Peyer's patch (tissue), 4 donors: Measurements from ENCODE around the gene PCSK2.

Experiments
- POLR2A ChIP-seq, 2 donors: fragments of 450-650 bp; IDR thresholded peaks; one replicate each; pipeline ENCODE4 v1.5.1; 2017; ENCODE audit warnings: antibody characterized with exemption in 2 of 2, mild to moderate bottlenecking in 2 of 2, moderate library complexity in 2 of 2
- TF ChIP-seq, protein P1 (sequence below), 6 experiments: fragments of 450-650 bp in 4 of 6; fragments of 200-600 bp in 2 of 6; sonication (generic) in 1 of 6; IDR thresholded peaks; one replicate each; pipeline ENCODE4 v1.5.1; 2017 to 2019; ENCODE audit warnings: antibody characterized with exemption in 6 of 6, mild to moderate bottlenecking in 3 of 6, moderate library complexity in 1 of 6

DNA sequence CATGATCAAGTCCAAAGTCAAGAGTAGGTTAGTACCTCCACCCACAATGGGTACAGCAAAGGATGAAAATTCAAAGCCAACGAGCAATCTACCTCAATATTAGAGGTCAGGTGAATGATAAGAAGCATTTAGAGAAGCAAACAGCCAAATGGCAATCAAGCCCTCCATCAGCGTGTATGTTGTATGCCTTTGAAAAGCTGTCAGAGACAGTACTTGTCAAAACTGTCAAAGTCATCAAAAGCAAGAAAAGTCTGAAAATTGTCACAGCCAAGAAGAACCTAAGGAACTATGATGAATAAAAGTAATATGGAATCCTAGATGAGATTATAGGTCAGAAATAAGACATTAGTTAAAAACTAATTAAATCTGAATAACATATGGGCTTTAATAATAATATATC lies 99.3 kb downstream of the PCSK2 start:
- TF ChIP-seq, protein P1, sequence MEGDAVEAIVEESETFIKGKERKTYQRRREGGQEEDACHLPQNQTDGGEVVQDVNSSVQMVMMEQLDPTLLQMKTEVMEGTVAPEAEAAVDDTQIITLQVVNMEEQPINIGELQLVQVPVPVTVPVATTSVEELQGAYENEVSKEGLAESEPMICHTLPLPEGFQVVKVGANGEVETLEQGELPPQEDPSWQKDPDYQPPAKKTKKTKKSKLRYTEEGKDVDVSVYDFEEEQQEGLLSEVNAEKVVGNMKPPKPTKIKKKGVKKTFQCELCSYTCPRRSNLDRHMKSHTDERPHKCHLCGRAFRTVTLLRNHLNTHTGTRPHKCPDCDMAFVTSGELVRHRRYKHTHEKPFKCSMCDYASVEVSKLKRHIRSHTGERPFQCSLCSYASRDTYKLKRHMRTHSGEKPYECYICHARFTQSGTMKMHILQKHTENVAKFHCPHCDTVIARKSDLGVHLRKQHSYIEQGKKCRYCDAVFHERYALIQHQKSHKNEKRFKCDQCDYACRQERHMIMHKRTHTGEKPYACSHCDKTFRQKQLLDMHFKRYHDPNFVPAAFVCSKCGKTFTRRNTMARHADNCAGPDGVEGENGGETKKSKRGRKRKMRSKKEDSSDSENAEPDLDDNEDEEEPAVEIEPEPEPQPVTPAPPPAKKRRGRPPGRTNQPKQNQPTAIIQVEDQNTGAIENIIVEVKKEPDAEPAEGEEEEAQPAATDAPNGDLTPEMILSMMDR (IDR thresholded peaks at IDR 0.05) = no peak
- no peak for TF ChIP-seq POLR2A (IDR thresholded peaks at IDR 0.05)
